GM23338 (cell line): ENCODE results near the gene FGF23. TPM values are rescaled to one million over a fixed set of nuclear protein-coding genes. Genes with fewer than 3 reads are reported as not detected.

Experiments used
- ATAC-seq: fragments of 200-7000 bp; cut with Tn5 transposase; 3 replicates; pipeline ENCODE4 v1.9.1; 2020
- DNase-seq: peaks from one replicate; pipeline ENCODE4 v3.0.0-alpha.2; 2015; ENCODE audit warnings: low spot score
- H2AFZ ChIP-seq: fragments of 200-600 bp; sonication (generic); 2 replicates; pipeline ENCODE4 v1.8.0; 2016; ENCODE audit warnings: antibody characterized with exemption, mild to moderate bottlenecking, moderate library complexity
- H3F3A ChIP-seq: fragments of 200-600 bp; sonication (generic); replicated peaks from 2 replicates; pipeline ENCODE4 v1.8.0; 2017; ENCODE audit warnings: antibody characterized with exemption, mixed run types, low read depth
- H3K27ac ChIP-seq: fragments of 200-600 bp; sonication (generic); 2 replicates; pipeline ENCODE4 v1.6.1; 2016; ENCODE audit warnings: low read depth
- H3K27me3 ChIP-seq: fragments of 200-600 bp; sonication (generic); 2 replicates; pipeline ENCODE4 v1.8.0; 2016; ENCODE audit warnings: mild to moderate bottlenecking, mixed run types, moderate library complexity; ENCODE audit not compliant: insufficient read depth
- H3K36me3 ChIP-seq: fragments of 200-600 bp; sonication (generic); 2 replicates; pipeline ENCODE4 v1.8.0; 2016; ENCODE audit warnings: mild to moderate bottlenecking; ENCODE audit not compliant: insufficient read depth
- H3K4me1 ChIP-seq: fragments of 200-600 bp; sonication (generic); 2 replicates; pipeline ENCODE4 v1.8.0; 2016; ENCODE audit warnings: mild to moderate bottlenecking, moderate library complexity; ENCODE audit not compliant: insufficient read depth
- H3K4me2 ChIP-seq: fragments of 200-600 bp; sonication (generic); 2 replicates; pipeline ENCODE4 v1.7.1; 2017; ENCODE audit warnings: mixed run types
- H3K4me3 ChIP-seq: fragments of 200-600 bp; sonication (generic); 2 replicates; pipeline ENCODE4 v1.6.1; 2016; ENCODE audit warnings: mixed run types
- H3K79me2 ChIP-seq: fragments of 200-600 bp; sonication (generic); replicated peaks from 2 replicates; pipeline ENCODE4 v1.8.0; 2017; ENCODE audit warnings: mild to moderate bottlenecking; ENCODE audit not compliant: insufficient read depth
- H3K9me2 ChIP-seq: fragments of 200-600 bp; sonication (generic); 2 replicates; pipeline ENCODE4 v1.8.0; 2017; ENCODE audit not compliant: insufficient read depth
- H4K20me1 ChIP-seq: fragments of 200-600 bp; sonication (generic); replicated peaks from 2 replicates; pipeline ENCODE4 v1.8.0; 2017; ENCODE audit warnings: mild to moderate bottlenecking; ENCODE audit not compliant: insufficient read depth
- H3K27ac Mint-ChIP-seq: 2 replicates; pipeline ENCODE4 v1.8.0; 2020; ENCODE audit warnings: inconsistent platforms, mild to moderate bottlenecking, moderate library complexity, mixed read lengths
- H3K27me3 Mint-ChIP-seq: 3 replicates; pipeline ENCODE4 v1.8.0; 2022; ENCODE audit warnings: low read depth, mild to moderate bottlenecking, moderate library complexity, mixed read lengths, inconsistent platforms; ENCODE audit not compliant: insufficient read depth, poor library complexity
- H3K36me3 Mint-ChIP-seq: 3 replicates; pipeline ENCODE4 v1.8.0; 2021; ENCODE audit warnings: low read depth, mild to moderate bottlenecking, inconsistent platforms, moderate library complexity, mixed read lengths
- H3K4me1 Mint-ChIP-seq: 3 replicates; pipeline ENCODE4 v1.8.0; 2020; ENCODE audit warnings: mild to moderate bottlenecking, inconsistent platforms, mixed read lengths
- H3K4me3 Mint-ChIP-seq: 3 replicates; pipeline ENCODE4 v1.8.0; 2021; ENCODE audit warnings: moderate library complexity, mild to moderate bottlenecking, inconsistent platforms, mixed read lengths
- H3K9me3 Mint-ChIP-seq: 3 replicates; pipeline ENCODE4 v1.8.0; 2020; ENCODE audit warnings: moderate library complexity, mild to moderate bottlenecking, inconsistent platforms, mixed read lengths
- CREB1 ChIP-seq: fragments of 250-450 bp; sonication (Bioruptor Pico); IDR thresholded peaks from 2 replicates; pipeline ENCODE4 v1.5.0; 2020; ENCODE audit warnings: low read depth, mild to moderate bottlenecking, moderate library complexity
- ETS1 ChIP-seq: IDR thresholded peaks from 2 replicates; pipeline ENCODE4 v1.6.1; 2016; ENCODE audit warnings: antibody characterized with exemption
- EZH2 ChIP-seq: fragments of 200-600 bp; sonication (generic); IDR thresholded peaks from one replicate; pipeline ENCODE4 v1.8.0; 2017; ENCODE audit warnings: antibody characterized with exemption, mild to moderate bottlenecking, low read depth; ENCODE audit not compliant: unreplicated experiment
- EZH2phosphoT487 ChIP-seq: fragments of 200-600 bp; sonication (generic); IDR thresholded peaks from one replicate; pipeline ENCODE4 v1.8.1; 2018; ENCODE audit warnings: antibody characterized with exemption; ENCODE audit not compliant: unreplicated experiment
- JUNB ChIP-seq: IDR thresholded peaks from one replicate; pipeline ENCODE4 v1.6.1; 2016; ENCODE audit warnings: antibody characterized with exemption; ENCODE audit not compliant: unreplicated experiment
- NANOG ChIP-seq: IDR thresholded peaks from 2 replicates; pipeline ENCODE4 v1.6.1; 2016; ENCODE audit warnings: antibody characterized with exemption, borderline replicate concordance
- POLR2AphosphoS5 ChIP-seq: IDR thresholded peaks from 2 replicates; pipeline ENCODE4 v1.6.1; 2016; ENCODE audit warnings: antibody characterized with exemption, low read depth
- STAT1 ChIP-seq: IDR thresholded peaks from one replicate; pipeline ENCODE4 v1.6.1; 2016; ENCODE audit warnings: antibody characterized with exemption; ENCODE audit not compliant: unreplicated experiment
- ZNF331 ChIP-seq: fragments of 250-450 bp; sonication (Bioruptor Pico); IDR thresholded peaks from 2 replicates; pipeline ENCODE4 v1.5.0; 2020; ENCODE audit warnings: low read depth, mild to moderate bottlenecking, moderate library complexity
- polyA plus RNA-seq: library from polyadenylated mRNA; unstranded; fragments of >200 nt; fragmentation: Nextera tagmentation; extraction: Ambion mirVana; gene quantifications from 2 replicates; pipeline ENCODE4 v1.2.1, GENCODE V29; 2016
- total RNA-seq: library from RNA; depleted of rRNA; stranded (reverse); fragments of >200 nt; shearing (Covaris generic); gene quantifications from 2 replicates; pipeline ENCODE4 v1.2.3, GENCODE V29; 2014
- TF ChIP-seq, protein P1 (sequence below): fragments of 250-450 bp; sonication (Bioruptor Pico); IDR thresholded peaks from 2 replicates; pipeline ENCODE4 v1.5.0; 2020; ENCODE audit warnings: mild to moderate bottlenecking, moderate library complexity

Gene FGF23
- total and polyA plus RNA-seq, 2 experiments from 2014 or later, result 0.44 to 0.56 TPM

GRCh38 chr12:4388662-4389061 lies 9.2 kb upstream of the FGF23 start (continued):
- TF ChIP-seq, protein P1, sequence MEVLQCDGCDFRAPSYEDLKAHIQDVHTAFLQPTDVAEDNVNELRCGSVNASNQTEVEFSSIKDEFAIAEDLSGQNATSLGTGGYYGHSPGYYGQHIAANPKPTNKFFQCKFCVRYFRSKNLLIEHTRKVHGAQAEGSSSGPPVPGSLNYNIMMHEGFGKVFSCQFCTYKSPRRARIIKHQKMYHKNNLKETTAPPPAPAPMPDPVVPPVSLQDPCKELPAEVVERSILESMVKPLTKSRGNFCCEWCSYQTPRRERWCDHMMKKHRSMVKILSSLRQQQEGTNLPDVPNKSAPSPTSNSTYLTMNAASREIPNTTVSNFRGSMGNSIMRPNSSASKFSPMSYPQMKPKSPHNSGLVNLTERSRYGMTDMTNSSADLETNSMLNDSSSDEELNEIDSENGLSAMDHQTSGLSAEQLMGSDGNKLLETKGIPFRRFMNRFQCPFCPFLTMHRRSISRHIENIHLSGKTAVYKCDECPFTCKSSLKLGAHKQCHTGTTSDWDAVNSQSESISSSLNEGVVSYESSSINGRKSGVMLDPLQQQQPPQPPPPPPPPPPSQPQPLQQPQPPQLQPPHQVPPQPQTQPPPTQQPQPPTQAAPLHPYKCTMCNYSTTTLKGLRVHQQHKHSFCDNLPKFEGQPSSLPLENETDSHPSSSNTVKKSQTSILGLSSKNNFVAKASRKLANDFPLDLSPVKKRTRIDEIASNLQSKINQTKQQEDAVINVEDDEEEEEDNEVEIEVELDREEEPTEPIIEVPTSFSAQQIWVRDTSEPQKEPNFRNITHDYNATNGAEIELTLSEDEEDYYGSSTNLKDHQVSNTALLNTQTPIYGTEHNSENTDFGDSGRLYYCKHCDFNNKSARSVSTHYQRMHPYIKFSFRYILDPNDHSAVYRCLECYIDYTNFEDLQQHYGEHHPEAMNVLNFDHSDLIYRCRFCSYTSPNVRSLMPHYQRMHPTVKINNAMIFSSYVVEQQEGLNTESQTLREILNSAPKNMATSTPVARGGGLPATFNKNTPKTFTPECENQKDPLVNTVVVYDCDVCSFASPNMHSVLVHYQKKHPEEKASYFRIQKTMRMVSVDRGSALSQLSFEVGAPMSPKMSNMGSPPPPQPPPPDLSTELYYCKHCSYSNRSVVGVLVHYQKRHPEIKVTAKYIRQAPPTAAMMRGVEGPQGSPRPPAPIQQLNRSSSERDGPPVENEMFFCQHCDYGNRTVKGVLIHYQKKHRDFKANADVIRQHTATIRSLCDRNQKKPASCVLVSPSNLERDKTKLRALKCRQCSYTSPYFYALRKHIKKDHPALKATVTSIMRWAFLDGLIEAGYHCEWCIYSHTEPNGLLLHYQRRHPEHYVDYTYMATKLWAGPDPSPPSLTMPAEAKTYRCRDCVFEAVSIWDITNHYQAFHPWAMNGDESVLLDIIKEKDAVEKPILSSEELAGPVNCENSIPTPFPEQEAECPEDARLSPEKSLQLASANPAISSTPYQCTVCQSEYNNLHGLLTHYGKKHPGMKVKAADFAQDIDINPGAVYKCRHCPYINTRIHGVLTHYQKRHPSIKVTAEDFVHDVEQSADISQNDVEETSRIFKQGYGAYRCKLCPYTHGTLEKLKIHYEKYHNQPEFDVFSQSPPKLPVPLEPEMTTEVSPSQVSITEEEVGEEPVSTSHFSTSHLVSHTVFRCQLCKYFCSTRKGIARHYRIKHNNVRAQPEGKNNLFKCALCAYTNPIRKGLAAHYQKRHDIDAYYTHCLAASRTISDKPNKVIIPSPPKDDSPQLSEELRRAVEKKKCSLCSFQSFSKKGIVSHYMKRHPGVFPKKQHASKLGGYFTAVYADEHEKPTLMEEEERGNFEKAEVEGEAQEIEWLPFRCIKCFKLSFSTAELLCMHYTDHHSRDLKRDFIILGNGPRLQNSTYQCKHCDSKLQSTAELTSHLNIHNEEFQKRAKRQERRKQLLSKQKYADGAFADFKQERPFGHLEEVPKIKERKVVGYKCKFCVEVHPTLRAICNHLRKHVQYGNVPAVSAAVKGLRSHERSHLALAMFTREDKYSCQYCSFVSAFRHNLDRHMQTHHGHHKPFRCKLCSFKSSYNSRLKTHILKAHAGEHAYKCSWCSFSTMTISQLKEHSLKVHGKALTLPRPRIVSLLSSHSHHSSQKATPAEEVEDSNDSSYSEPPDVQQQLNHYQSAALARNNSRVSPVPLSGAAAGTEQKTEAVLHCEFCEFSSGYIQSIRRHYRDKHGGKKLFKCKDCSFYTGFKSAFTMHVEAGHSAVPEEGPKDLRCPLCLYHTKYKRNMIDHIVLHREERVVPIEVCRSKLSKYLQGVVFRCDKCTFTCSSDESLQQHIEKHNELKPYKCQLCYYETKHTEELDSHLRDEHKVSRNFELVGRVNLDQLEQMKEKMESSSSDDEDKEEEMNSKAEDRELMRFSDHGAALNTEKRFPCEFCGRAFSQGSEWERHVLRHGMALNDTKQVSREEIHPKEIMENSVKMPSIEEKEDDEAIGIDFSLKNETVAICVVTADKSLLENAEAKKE (CRISPR knock-in tag), result no peak
- TF ChIP-seq JUNB (no peak), EZH2phosphoT487 (no peak), ZNF331 (CRISPR knock-in tag) (no peak)

DNA sequence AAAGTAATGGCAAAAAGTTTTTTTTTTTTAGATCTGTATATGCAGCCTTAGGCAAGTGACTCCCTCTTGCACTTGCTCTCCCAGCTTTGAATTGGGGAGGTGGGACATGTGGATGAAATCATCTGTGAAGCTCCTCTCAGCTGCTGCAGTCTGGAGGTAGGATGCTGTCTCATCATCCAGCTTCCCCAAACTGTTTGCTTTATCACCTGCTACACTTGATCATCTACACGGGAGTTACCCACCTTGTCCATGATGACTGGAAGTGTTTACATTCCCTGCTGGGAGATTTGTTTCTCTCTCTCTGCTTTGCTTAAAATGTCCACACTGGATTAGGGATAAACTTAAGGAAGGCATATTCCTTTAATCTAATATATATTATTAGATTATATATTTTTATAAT lies 8.5 kb upstream of the FGF23 start:
- Histone ChIP-seq H3K36me3 (no peaks in the 10 kb centered on the region), H3K27ac (no peak overlapping the region), H3K27me3 (no peaks in the 10 kb centered on the region), H3K4me3 (no peak overlapping the region), H4K20me1 (no peaks in the 10 kb centered on the region), H3F3A (no peaks in the 10 kb centered on the region), H3K79me2 (no peaks in the 10 kb centered on the region), H3K4me2 (no peak overlapping the region), H2AFZ (no peak overlapping the region), H3K9me2 (0 out of 2 replicates have a peak, but pooled peaks cover 3% of the 10 kb centered on the region), H3K4me1 (no peaks in the 10 kb centered on the region)
- Mint-ChIP-seq H3K27ac (no peak overlapping the region), H3K4me1 (no peaks in the 10 kb centered on the region), H3K36me3 (no peaks in the 10 kb centered on the region), H3K4me3 (no peak overlapping the region), H3K27me3 (peaks cover 5% of the 10 kb centered on the region), H3K9me3 (no peaks in the 10 kb centered on the region)
- no peak for TF ChIP-seq CREB1 (CRISPR knock-in tag)
- TF ChIP-seq NANOG, result no peak
- TF ChIP-seq POLR2AphosphoS5, result no peak
- TF ChIP-seq STAT1, result no peak
- no peak for TF ChIP-seq JUNB
- no peak for TF ChIP-seq ETS1
- TF ChIP-seq EZH2phosphoT487, result no peak
- TF ChIP-seq EZH2, result no peak
- DNase-seq (no peak), ATAC-seq (no peak)
